ENCODE measurements around the gene FSD1L.
"Not testable (repeated sequence)": the region's sequence is repeated elsewhere in the genome, so short reads cannot be mapped to it uniquely, and the experiment has no call there.

FSD1L gene

DNA sequence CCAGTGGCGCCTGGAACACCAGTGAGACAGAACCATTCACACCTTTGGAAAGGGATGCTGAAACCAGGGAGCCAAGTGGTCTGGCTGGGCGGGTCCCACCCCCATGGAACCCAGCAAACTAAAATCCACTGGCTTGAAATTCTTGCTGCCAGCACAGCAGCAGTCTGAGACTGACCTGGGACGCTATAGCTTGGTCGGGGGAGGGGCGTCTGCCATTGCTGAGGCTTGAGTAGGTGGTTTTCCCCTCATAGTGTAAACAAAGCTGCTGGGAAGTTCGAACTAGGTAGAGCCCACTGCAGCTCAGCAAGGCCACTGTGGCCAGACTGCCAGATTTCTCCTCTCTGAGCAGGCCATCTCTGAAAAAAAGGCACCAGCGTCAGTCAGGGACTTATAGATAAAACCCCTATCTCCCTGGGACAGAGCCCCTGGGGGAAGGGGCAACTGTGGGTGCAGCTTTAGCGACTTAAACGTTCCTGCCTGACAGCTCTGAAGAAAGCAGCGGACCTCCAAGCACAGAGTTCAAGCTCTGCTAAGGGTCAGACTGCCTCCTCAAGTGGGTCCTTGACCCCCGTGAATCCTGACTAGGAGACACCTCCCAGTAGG, 68.1 kb downstream of the FSD1L start:
- Histone ChIP-seq H3K9me3 (ENCODE audit: control insufficient read depth, low read length) (no peaks in the 10 kb centered on the region), H3K4me3 (ENCODE audit: extremely low read depth, insufficient read depth, low read length, poor library complexity, severe bottlenecking) (no peak overlapping the region), H3K27ac (ENCODE audit: low read depth, low read length, severe bottlenecking) (no peak overlapping the region), H3K36me3 (ENCODE audit: control insufficient read depth, insufficient read depth, low read length) (peaks cover 34% of the 10 kb centered on the region), H3K4me1 (ENCODE audit: control insufficient read depth, insufficient read depth, low read length, poor library complexity, severe bottlenecking) (peaks cover 5% of the 10 kb centered on the region)
- 81 to 88% methylated on average over 6 to 9 of the region's 11 CpGs for WGBS, 2 experiments (ENCODE audit: insufficient coverage in 2 of 2)

DNA sequence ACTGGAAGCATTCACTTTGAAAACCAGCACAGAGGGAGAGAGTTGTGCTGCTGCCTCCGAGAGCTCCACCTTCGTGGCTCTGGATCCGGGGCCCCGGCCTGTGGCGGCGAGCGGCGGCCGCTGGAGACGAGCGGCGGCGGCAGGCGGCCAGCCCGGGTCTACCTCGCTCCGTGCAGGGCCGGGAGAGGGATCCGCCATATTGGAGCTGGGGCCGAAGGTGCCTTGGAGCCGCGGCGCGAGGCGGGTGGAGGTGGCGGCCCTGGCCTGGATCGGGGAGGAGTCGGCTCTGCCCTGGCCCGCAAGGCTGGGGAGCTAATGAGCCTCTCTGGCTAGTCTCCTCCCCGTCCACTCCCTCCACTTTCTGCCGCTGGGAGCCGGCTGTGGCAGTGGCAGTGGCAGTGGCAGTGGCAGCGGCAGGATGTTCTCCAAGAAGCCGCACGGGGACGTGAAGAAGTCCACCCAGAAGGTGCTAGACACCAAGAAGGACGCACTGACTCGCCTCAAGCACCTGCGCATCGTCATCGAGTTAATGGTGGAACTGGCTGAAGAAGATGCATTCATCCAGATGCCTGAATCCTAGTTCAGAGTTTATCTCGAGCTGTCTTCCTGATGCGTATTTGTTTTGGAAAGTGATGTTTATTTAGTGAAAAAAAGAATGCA, 72.0 kb downstream of the FSD1L start:
- 98 to 99% methylated on average over 11 to 30 of the region's 43 CpGs for WGBS, 2 experiments (ENCODE audit: insufficient coverage in 2 of 2)
- Histone ChIP-seq H3K4me3 (ENCODE audit: extremely low read depth, insufficient read depth, low read length, poor library complexity, severe bottlenecking) (peak overlapping the region; percentile 18), H3K36me3 (ENCODE audit: control insufficient read depth, insufficient read depth, low read length) (peaks cover 24% of the 10 kb centered on the region)
- not testable (repeated sequence) for H3K27ac ChIP-seq (ENCODE audit: low read depth, low read length, severe bottlenecking); H3K9me3 ChIP-seq (ENCODE audit: control insufficient read depth, low read length); H3K4me1 ChIP-seq (ENCODE audit: control insufficient read depth, insufficient read depth, low read length, poor library complexity, severe bottlenecking)

DNA sequence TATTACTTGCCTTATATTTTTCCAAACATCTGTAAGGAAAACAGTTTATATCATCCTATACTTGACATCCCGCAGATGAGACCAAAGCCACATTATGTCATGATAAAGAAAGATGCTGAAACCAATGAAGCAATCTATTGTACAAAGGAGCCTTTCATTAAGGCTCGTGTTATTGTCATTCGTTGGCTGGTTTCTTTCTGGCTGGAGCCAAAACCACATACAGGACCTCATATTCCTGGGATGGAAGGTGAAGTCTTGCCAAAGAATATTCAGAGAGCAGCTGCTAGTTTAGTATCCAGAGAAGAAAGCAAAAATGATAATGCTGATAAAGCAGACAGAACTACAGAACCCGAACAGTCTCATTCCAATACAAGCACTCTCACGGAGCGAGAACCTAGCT, 73.2 kb downstream of the FSD1L start:
- no CpG with 5 or more reads among the region's 6 CpGs for WGBS, 2 experiments (ENCODE audit: insufficient coverage in 2 of 2)
- not testable (repeated sequence) for H3K4me1 ChIP-seq (ENCODE audit: control insufficient read depth, insufficient read depth, low read length, poor library complexity, severe bottlenecking); H3K4me3 ChIP-seq (ENCODE audit: extremely low read depth, insufficient read depth, low read length, poor library complexity, severe bottlenecking); H3K27ac ChIP-seq (ENCODE audit: low read depth, low read length, severe bottlenecking); H3K9me3 ChIP-seq (ENCODE audit: control insufficient read depth, low read length)
- H3K36me3 ChIP-seq (ENCODE audit: control insufficient read depth, insufficient read depth, low read length), result peaks cover 13% of the 10 kb centered on the region

GRCh38 chr9:105522618-105523385, 75.0 kb downstream of the FSD1L start:
- not testable (repeated sequence) for H3K4me1 ChIP-seq (ENCODE audit: control insufficient read depth, insufficient read depth, low read length, poor library complexity, severe bottlenecking); H3K4me3 ChIP-seq (ENCODE audit: extremely low read depth, insufficient read depth, low read length, poor library complexity, severe bottlenecking); H3K36me3 ChIP-seq (ENCODE audit: control insufficient read depth, insufficient read depth, low read length); H3K9me3 ChIP-seq (ENCODE audit: control insufficient read depth, low read length); H3K27ac ChIP-seq (ENCODE audit: low read depth, low read length, severe bottlenecking)
- 88 to 93% methylated on average over 2 to 4 of the region's 10 CpGs for WGBS, 2 experiments (ENCODE audit: insufficient coverage in 2 of 2)

- Histone ChIP-seq H3K4me3 (ENCODE audit: extremely low read depth, insufficient read depth, low read length, poor library complexity, severe bottlenecking) (no peak overlapping the region), H3K4me1 (ENCODE audit: control insufficient read depth, insufficient read depth, low read length, poor library complexity, severe bottlenecking) (no peaks in the 10 kb centered on the region), H3K27ac (ENCODE audit: low read depth, low read length, severe bottlenecking) (no peak overlapping the region), H3K9me3 (ENCODE audit: control insufficient read depth, low read length) (no peaks in the 10 kb centered on the region), H3K36me3 (ENCODE audit: control insufficient read depth, insufficient read depth, low read length) (peaks cover 27% of the 10 kb centered on the region)
- no CpG with 5 or more reads among the region's 3 CpGs for WGBS, 2 experiments (ENCODE audit: insufficient coverage in 2 of 2)
Measured at GRCh38 chr9:105531530-105531929, 83.7 kb downstream of the FSD1L start.

DNA sequence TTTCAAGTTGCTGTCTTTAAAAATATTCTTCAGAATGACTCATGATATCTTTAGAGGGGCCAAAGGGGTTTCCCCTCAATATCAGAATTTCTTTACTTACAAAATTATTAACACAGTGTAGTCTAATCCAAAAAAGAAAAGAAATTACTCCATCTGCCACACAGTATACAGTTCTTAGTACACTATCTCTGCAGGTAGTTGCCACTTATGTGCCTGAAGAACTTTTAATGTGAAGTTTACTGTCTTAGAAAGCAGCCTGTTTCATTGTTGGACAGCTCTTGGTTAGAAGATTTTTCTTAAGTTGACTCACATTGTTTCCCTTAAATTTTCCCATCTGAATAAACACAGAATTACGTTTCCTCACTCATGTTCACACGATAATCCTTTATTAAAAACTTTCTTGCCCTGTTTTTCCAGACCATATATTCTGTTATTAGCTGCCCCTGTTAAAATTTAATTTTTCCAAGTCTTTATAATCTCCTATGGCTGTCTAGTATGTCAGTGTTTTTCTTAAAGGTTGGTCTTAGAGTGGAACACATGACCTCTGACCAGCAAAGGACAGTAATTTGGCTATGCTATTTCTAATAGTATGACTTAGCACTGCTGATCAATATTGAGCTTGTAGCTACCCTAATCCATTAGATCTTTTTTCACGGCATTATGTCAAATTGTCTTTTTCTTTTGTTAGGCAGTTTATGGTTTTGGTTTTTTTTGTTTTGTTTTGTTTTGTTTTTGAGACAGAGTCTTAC, 88.3 kb downstream of the FSD1L start:
- Histone ChIP-seq H3K27ac (ENCODE audit: low read depth, low read length, severe bottlenecking) (no peak overlapping the region), H3K4me1 (ENCODE audit: control insufficient read depth, insufficient read depth, low read length, poor library complexity, severe bottlenecking) (no peaks in the 10 kb centered on the region), H3K9me3 (ENCODE audit: control insufficient read depth, low read length) (no peaks in the 10 kb centered on the region), H3K4me3 (ENCODE audit: extremely low read depth, insufficient read depth, low read length, poor library complexity, severe bottlenecking) (no peak overlapping the region), H3K36me3 (ENCODE audit: control insufficient read depth, insufficient read depth, low read length) (peaks cover 22% of the 10 kb centered on the region)
- 100% methylated on average over 1 to 2 of the region's 3 CpGs for WGBS, 2 experiments (ENCODE audit: insufficient coverage in 2 of 2)

- Histone ChIP-seq H3K27ac (ENCODE audit: low read depth, low read length, severe bottlenecking) (no peak overlapping the region), H3K36me3 (ENCODE audit: control insufficient read depth, insufficient read depth, low read length) (peaks cover 17% of the 10 kb centered on the region), H3K4me1 (ENCODE audit: control insufficient read depth, insufficient read depth, low read length, poor library complexity, severe bottlenecking) (no peaks in the 10 kb centered on the region), H3K4me3 (ENCODE audit: extremely low read depth, insufficient read depth, low read length, poor library complexity, severe bottlenecking) (no peak overlapping the region), H3K9me3 (ENCODE audit: control insufficient read depth, low read length) (no peaks in the 10 kb centered on the region)
- WGBS, 2 experiments (ENCODE audit: insufficient coverage in 2 of 2), result 100% methylated on average over 1 of the region's 1 CpG; no CpG with 5 or more reads in 1 of the 2 experiments
Measured at GRCh38 chr9:105539452-105539851, 91.6 kb downstream of the FSD1L start.

DNA sequence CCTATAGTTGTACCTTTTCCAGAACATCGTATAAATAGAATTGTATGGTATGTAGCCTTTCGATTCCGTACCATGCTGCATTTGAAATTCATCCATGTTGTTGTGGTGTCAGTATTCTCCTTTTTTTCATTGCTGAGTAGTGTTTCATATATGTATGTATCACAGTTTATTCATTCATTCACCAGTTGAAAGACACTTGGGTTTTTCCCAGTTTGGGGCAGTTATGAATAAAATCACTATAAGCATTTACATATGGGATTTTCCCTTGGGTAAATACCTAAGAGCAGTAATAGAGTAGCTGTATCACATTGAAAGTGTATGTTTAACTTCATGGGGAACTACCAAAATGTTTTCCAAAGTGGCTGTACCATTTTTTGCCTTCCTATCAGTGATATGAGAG, 94.0 kb downstream of the FSD1L start:
- WGBS, 2 experiments (ENCODE audit: insufficient coverage in 2 of 2), result no CpG with 5 or more reads among the region's 3 CpGs
- Histone ChIP-seq H3K9me3 (ENCODE audit: control insufficient read depth, low read length) (no peaks in the 10 kb centered on the region), H3K27ac (ENCODE audit: low read depth, low read length, severe bottlenecking) (no peak overlapping the region), H3K36me3 (ENCODE audit: control insufficient read depth, insufficient read depth, low read length) (peaks cover 15% of the 10 kb centered on the region), H3K4me3 (ENCODE audit: extremely low read depth, insufficient read depth, low read length, poor library complexity, severe bottlenecking) (no peak overlapping the region), H3K4me1 (ENCODE audit: control insufficient read depth, insufficient read depth, low read length, poor library complexity, severe bottlenecking) (no peaks in the 10 kb centered on the region)

DNA sequence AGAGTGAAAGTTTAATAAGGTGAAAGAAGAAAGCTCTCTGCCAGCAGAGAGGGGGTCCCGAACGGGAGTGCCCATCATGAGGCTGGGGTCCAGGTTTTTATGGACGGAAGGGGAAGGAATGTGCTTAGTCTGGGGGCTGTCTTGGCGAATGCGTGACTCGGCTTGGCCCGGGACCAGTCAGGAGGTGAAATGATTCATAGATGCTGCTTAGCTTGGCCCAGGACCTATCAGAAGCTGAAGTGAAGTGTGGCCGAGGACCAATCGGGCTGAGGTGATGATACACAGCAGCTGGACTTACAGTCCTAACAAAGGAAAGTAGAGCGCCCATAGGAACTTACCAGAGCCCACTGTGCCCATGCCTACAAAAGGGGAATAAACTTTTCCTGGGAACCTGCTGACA, 106.2 kb downstream of the FSD1L start:
- H3K4me3 ChIP-seq (ENCODE audit: extremely low read depth, insufficient read depth, low read length, poor library complexity, severe bottlenecking), result no peak overlapping the region
- no peaks in the 10 kb centered on the region for H3K4me1 ChIP-seq (ENCODE audit: control insufficient read depth, insufficient read depth, low read length, poor library complexity, severe bottlenecking)
- no peaks in the 10 kb centered on the region for H3K36me3 ChIP-seq (ENCODE audit: control insufficient read depth, insufficient read depth, low read length)
- H3K27ac ChIP-seq (ENCODE audit: low read depth, low read length, severe bottlenecking), result no peak overlapping the region
- H3K9me3 ChIP-seq (ENCODE audit: control insufficient read depth, low read length), result no peaks in the 10 kb centered on the region
- WGBS, 2 experiments (ENCODE audit: insufficient coverage in 2 of 2), result 95 to 98% methylated on average over 10 of the region's 10 CpGs

DNA sequence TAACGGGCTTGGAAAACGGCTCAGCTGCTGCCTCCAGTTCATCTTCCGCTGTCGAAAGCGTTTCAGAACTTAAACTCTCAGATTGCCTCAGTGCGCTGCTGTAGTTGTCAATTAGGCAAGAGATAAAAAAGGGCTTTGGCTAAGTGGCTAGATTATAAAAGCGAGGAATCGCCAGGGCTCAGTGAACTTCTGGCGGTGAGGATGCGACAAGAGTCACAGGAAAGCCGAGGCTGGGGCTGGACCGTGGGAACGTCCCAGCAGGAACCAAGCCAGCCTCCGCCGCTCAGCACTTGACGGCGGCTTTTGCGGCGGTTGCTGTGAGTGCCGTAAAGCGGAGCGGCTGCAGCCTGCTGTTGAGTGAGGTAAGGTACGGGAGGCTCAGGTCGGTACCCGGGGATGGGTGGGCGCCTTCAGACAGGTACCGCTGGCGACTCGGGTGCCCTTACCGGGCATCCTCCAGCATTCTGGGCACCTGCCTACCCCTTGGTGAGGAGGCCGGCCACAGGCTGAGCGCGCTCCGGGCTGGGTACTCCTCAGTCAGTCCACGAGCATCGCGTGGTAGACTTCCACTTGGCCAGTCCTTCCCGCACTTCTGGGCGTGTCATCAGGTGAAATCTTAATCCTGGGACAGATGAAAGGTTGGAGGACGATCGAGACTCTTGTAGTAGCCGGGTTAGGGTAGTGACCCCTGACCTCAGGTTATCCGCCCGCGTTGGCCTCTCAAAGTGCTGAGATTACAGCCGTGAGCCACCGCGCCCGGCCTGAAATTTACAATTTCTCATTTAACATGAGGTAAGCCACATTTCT, 110.2 kb downstream of the FSD1L start, which contains the start of gene FKTN:
Gene FKTN (plus strand): TSS at position 328 of the 807 bp plus-strand sequence. CDS start 16,902 bp downstream, outside the sequence.
- H3K36me3 ChIP-seq (ENCODE audit: control insufficient read depth, insufficient read depth, low read length), result peaks cover 11% of the 10 kb centered on the region
- 5 to 6% methylated on average over 36 to 43 of the region's 49 CpGs for WGBS, 2 experiments (ENCODE audit: insufficient coverage in 2 of 2)
- H3K9me3 ChIP-seq (ENCODE audit: control insufficient read depth, low read length), result peaks cover 11% of the 10 kb centered on the region
- H3K27ac ChIP-seq (ENCODE audit: low read depth, low read length, severe bottlenecking), result peak within 1 kb of the TSS; percentile 82
- H3K4me3 ChIP-seq (ENCODE audit: extremely low read depth, insufficient read depth, low read length, poor library complexity, severe bottlenecking), result peak within 1 kb of the TSS; percentile 69
- no peaks in the 10 kb centered on the region for H3K4me1 ChIP-seq (ENCODE audit: control insufficient read depth, insufficient read depth, low read length, poor library complexity, severe bottlenecking)

Measured in mesodermal cell (in vitro differentiated cells).